PFSK-1 (cell line): ENCODE measurements around the gene CYP2J2.

Experiments
- FOXP2 ChIP-seq: optimal IDR thresholded peaks from 2 replicates; pipeline ENCODE3; 2011; ENCODE audit warnings: borderline replicate concordance, control low read depth, inconsistent platforms; ENCODE audit not compliant: insufficient read depth; ENCODE audit errors: extremely low read length, extremely low read depth
- POLR2AphosphoS5 ChIP-seq: IDR thresholded peaks from 2 replicates; pipeline ENCODE4 v1.6.1; 2012; ENCODE audit warnings: low read depth, mild to moderate bottlenecking, control low read depth, low read length, moderate library complexity
- SIN3A ChIP-seq: IDR thresholded peaks from 2 replicates; pipeline ENCODE4 v1.6.1; 2012; ENCODE audit warnings: mild to moderate bottlenecking, low read length, moderate library complexity, borderline replicate concordance; ENCODE audit not compliant: insufficient read depth
- TAF1 ChIP-seq: IDR thresholded peaks from 2 replicates; pipeline ENCODE4 v1.6.1; 2012; ENCODE audit warnings: low read length, control low read depth, borderline replicate concordance; ENCODE audit not compliant: insufficient read depth
- TF ChIP-seq, protein P1 (sequence below), 2 experiments: IDR thresholded peaks; 2 replicates each; pipeline versions ENCODE4 v1.6.1 to v1.8.0; 2011 to 2012; ENCODE audit warnings: low read depth in 2 of 2, low read length in 2 of 2, control low read depth in 1 of 2, inconsistent platforms in 1 of 2, mild to moderate bottlenecking in 1 of 2, moderate library complexity in 1 of 2; ENCODE audit not compliant: insufficient read depth in 1 of 2

CYP2J2 gene

DNA sequence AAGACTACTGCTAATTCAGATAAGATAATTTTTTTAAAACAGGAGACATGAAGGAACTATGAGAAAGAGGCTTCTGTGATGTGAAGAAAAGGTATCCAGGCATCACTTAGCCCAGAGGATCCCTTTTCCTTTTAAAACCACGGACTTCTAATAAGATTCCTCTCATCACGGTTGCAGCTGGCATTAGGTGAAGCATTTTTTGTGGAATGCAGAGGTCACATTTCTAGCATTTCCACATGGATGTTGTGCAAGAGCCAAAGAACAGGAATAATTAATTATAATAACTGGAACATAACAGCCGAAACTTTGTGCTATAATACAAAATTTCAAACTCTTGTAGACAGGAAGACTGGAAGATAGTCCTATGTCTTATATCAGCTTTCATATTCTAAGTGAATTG, 27.6 kb downstream of the CYP2J2 start:
- TF ChIP-seq SIN3A (no peak), POLR2AphosphoS5 (no peak), FOXP2 (no peak)
- TF ChIP-seq, protein P1, sequence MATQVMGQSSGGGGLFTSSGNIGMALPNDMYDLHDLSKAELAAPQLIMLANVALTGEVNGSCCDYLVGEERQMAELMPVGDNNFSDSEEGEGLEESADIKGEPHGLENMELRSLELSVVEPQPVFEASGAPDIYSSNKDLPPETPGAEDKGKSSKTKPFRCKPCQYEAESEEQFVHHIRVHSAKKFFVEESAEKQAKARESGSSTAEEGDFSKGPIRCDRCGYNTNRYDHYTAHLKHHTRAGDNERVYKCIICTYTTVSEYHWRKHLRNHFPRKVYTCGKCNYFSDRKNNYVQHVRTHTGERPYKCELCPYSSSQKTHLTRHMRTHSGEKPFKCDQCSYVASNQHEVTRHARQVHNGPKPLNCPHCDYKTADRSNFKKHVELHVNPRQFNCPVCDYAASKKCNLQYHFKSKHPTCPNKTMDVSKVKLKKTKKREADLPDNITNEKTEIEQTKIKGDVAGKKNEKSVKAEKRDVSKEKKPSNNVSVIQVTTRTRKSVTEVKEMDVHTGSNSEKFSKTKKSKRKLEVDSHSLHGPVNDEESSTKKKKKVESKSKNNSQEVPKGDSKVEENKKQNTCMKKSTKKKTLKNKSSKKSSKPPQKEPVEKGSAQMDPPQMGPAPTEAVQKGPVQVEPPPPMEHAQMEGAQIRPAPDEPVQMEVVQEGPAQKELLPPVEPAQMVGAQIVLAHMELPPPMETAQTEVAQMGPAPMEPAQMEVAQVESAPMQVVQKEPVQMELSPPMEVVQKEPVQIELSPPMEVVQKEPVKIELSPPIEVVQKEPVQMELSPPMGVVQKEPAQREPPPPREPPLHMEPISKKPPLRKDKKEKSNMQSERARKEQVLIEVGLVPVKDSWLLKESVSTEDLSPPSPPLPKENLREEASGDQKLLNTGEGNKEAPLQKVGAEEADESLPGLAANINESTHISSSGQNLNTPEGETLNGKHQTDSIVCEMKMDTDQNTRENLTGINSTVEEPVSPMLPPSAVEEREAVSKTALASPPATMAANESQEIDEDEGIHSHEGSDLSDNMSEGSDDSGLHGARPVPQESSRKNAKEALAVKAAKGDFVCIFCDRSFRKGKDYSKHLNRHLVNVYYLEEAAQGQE (IDR thresholded peaks at IDR 0.05; ENCODE audit: insufficient read depth in 1 of 2, low read depth in 2 of 2, low read length in 2 of 2) = no peak

DNA sequence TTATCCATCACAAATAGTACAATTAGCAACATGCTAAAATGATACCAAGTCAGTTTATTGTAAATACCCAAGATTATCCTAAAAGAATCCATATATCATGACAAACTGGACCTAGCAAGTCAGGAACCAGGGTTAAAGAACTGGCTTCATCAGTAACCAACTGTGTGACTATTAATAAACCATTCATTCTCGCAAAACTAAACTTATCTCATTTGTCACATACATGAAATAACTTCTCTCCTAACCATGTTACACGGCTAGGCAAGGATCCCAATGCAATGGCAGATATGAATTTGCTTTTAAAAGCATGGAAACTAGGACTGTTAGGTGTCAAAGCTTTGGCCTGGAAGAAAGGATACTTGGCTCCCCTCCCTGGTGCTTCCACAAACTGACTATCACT, 29.4 kb downstream of the CYP2J2 start:
- TF ChIP-seq, protein P1 (IDR thresholded peaks at IDR 0.05; ENCODE audit: insufficient read depth in 1 of 2, low read depth in 2 of 2, low read length in 2 of 2) = no peak
- no peak for TF ChIP-seq POLR2AphosphoS5
- TF ChIP-seq FOXP2 = no peak
- no peak for TF ChIP-seq SIN3A
- TF ChIP-seq TAF1 = no peak

DNA sequence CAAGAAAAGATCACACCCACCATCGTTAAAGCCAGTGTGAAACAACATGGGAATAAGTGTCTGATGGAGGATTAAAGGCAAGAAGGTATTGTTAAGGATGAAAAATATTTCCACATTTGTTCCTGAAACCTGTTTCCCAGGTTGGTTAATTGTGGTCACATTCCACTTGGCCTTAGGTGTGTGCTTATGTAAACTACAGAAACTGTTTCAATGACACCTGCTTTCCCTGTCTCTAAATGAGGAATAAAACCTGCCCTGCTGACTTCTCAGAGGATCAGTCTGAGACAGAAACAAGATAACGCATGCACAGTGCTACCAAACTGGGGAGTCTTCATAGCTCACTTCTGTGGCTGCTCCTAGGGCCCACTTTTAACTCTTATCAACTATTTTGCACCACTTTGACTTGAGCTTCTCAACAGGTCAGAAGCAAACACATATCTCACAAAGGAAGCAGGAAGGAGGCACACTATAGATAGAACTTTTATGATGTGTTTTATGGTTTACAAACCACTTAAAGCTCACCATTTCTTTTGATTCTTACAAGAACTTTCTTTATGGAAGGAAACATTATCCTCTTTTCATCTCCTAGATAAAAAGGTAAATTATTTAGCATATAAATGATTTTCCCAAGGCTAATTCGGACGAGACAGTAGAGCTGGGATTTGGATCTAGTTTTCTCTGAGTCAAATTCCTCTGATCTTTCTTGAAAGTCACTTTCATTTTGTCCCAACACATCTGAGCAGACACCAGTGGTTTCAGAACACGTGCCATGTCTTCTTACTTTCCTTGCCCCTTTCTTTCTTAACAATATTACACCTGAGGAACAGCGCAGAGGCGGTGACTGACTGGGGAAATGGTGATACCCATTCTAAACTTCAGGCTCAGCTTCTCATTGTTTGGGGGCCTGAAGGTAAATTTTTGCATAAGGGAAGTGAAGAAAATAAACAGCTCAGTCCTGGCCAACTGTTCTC, 33.4 kb downstream of the CYP2J2 start:
- TF ChIP-seq FOXP2 (no peak), POLR2AphosphoS5 (no peak)

DNA sequence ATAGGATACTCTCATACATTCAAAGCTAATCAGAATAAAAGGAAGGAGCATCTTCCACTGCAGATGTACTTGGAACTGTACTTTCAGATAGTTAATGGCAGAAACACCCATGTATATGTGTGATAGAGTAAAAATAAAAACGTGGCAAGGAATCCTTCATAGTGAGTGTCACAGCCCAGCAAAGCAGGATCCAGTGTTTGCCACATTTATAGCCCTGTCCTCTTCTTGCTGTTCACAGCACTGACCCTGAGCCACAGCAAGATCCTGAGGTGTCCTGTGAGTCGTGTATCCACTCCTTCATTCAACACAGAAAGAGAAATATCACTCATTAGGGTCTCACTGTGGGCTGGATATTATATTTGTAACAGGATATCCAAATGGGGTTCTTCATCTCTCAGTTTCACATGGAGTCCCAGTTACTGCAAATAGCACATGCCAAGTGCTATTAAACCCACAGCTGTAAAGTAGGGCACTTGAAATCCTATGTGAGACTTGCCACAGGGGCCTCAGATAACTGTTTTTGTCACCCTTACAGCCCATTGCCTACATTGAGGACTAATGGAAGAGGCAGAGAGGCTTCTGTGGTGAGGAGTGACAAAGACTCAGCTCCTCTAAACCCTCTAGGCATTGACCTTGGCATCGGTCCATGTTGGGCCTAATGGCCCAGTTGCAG, 41.3 kb downstream of the CYP2J2 start:
- TF ChIP-seq FOXP2 = no peak
- TF ChIP-seq, protein P1 (IDR thresholded peaks at IDR 0.05; ENCODE audit: insufficient read depth in 1 of 2, low read depth in 2 of 2, low read length in 2 of 2) = no peak
- no peak for TF ChIP-seq TAF1
- TF ChIP-seq POLR2AphosphoS5 = no peak
- TF ChIP-seq SIN3A = no peak

DNA sequence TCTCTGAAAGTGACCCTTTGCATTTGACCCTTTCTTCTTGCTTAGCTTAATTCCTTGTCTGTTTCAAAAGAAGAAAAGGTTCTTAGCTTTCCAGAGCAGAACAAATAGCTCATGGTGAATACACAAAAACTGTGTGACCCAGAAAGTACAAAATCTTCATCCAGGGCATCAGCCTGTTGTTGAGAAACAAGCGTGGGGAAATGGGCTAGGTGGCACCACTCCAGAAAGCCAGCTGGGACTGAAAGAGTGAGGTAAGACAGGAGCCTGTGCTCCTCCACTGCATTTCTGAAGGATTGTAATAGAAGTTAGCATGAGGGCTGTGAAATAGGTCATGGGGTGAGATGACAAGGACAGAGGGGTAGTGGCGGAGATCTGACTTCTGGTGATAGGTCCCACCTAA, 45.8 kb downstream of the CYP2J2 start:
- TF ChIP-seq SIN3A (no peak), POLR2AphosphoS5 (no peak), TAF1 (no peak), FOXP2 (no peak)
- TF ChIP-seq, protein P1 (IDR thresholded peaks at IDR 0.05; ENCODE audit: insufficient read depth in 1 of 2, low read depth in 2 of 2, low read length in 2 of 2) = no peak
